H1 (cell line): Measurements from ENCODE around the gene MECR. TPM values are rescaled to one million over a fixed set of nuclear protein-coding genes. Genes with fewer than 3 reads are reported as not detected.

Experiments
- FOSL1 ChIP-seq: IDR thresholded peaks from 2 replicates; pipeline ENCODE4 v1.6.1; 2011; ENCODE audit warnings: mild to moderate bottlenecking, low read depth, low read length, moderate library complexity; ENCODE audit not compliant: insufficient read depth
- RAD21 ChIP-seq, 2 experiments: IDR thresholded peaks in 1 of 2; conservative IDR thresholded peaks in 1 of 2; 2 replicates each; pipeline ENCODE4 v1.6.1; 2011; ENCODE audit warnings: low read depth in 2 of 2, low read length in 2 of 2, improper control_type of control experiment in 1 of 2, inconsistent platforms in 1 of 2, mild to moderate bottlenecking in 1 of 2, moderate library complexity in 1 of 2
- polyA plus RNA-seq, 7 experiments: library from polyadenylated mRNA; depleted of rRNA in 3 of 7; stranded (reverse) in 5 of 7; unstranded in 2 of 7; fragments of >200 nt in 5 of 7; fragments of 200-250 nt in 2 of 7; gene quantifications; 1 replicate in 5 of 7; 2 replicates in 1 of 7; 4 replicates in 1 of 7; pipeline versions ENCODE4 v1.2.1 to v1.2.3, GENCODE V29; 2011 to 2013; ENCODE audit warnings: missing spikeins in 2 of 7, mixed read lengths in 2 of 7
- total RNA-seq: library from RNA; stranded (reverse); fragmentation: NEBNext Ultra II Directional; extraction: Animal tissue kit (Norgen Biotek cat#: 25700); gene quantifications from 2 replicates; pipeline ENCODE4 v1.2.1, GENCODE V29; 2021

MECR gene
- total and polyA plus RNA-seq, 2 of the 8 experiments (the other 6 are each of a cell fraction or from before 2014, with no cell fraction given) = 24.2 to 24.4 TPM

- TF ChIP-seq FOSL1 = no peak
- TF ChIP-seq RAD21 (IDR thresholded peaks at IDR 0.05 in 1 of 2, conservative IDR thresholded peaks at IDR 0.05 in 1 of 2; ENCODE audit: low read depth in 2 of 2, low read length in 2 of 2) = no peak
These were observed at the start of gene MECR (continued) for GRCh38 chr1:29230553-29231378.
